ENCODE data around the gene NUDT9.
A peak's percentile ranks its signal among the peaks of the same experiment; 100 is the strongest.

DNA sequence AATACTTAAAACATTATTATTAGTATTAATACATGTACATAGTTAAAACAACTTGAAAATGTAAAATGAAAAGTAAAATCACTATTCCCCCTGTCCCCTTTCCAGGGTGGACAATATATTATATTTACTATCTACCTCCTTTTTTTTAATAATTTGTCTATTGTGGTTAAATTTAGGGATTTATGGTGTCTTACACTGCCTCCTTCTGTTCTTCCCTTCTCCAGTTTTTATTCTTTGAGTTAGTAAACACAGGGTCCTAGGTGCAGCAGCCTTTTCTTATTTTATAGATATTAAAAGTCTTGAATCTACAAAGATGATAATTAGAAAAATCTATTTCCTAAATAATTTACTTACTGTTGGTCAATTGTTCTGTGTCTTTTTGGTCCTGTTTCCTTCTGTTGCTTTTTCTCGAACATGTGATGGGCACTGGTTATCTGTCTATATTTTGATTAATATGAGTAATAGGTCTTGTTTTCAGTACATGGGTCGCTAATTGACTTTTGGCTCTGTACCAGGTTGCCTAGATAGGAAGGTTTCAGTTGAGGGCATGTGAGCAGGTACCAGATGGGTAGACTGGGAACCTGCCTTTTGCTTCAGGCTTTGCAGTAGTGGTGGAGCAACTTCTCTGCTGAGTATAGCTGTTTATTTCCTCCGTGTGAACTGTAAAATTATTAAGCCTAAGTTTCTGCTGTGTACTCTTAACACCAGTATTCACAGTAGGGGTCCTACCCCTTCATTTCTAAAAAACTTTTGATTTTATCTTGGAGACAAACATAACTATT, 1.1 kb downstream of the NUDT9 start:
- TF ChIP-seq CTCF (IDR thresholded peaks at IDR 0.05; ENCODE audit: poor library complexity): peak; percentile 36
- TF ChIP-seq EZH2 (IDR thresholded peaks at IDR 0.05; ENCODE audit: borderline replicate concordance): no peak
